ENCODE results near the gene TMEM239. TPM values are rescaled to one million over a fixed set of nuclear protein-coding genes. Genes with fewer than 3 reads are reported as not detected.

Gene TMEM239
- total RNA-seq: not detected in 2 replicates

GRCh38 chr20:2816030-2816582 is at the start of gene TMEM239:
Gene TMEM239 (plus strand): TSS chr20:2816364. CDS start chr20:2816555, 191 bp downstream.

DNA sequence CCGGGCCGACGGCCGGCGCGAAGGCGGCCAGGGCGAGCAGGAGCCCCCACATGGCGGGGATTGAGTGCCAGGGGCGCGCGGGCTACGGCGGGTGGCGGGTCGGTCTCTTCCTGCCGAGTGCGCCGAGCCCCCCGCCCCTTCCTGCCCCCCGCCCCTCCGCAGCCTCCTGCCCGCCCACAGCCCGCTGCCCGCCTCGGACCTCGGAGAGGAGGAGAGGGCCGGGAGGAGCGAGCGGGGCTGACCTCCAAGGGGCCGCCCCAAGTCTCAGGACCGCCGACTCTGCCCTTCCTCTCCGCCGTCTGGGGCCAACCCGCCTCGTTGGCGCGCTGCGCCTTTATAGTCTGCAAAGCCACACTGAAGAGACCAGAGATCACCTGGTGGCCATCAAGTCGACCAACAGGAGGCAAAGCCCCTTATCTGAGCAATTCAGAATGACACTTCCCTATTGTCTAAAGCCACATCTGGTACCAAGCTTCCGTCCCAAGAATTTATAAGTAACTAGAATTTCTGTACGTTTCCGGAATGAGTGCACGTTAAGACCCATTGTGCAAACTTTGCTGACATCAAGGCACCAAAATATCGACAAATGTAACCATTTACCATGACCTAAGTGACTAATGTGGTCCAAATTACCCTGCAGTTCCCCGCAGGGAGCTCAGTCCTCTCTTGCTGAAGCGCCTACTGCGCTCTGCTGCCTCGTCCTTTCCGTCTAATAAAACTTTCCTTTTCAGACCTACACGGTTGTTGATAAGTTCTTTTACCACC is 15.5 kb upstream of the TMEM239 start, which contains the start of gene CPXM1:
TSS of gene CPXM1 (minus strand) at position 107 of the 765 bp plus-strand sequence. CDS start at position 52, 55 bp downstream.

GRCh38 chr20:2814587-2815051 is 1.5 kb upstream of the TMEM239 start, which contains the start of gene C20orf141:
Gene C20orf141 (plus strand): TSS chr20:2814987. CDS start chr20:2815185, 198 bp downstream.

GRCh38 chr20:2840138-2840966 is 24.2 kb downstream of the TMEM239 start, which contains the start of the genes PCED1A and VPS16:
Gene PCED1A (minus strand): TSS chr20:2840655. CDS start chr20:2839912, 743 bp downstream.
Gene VPS16 (plus strand): TSS chr20:2840745. CDS start chr20:2840775, 30 bp downstream.

Other genes with a start within 250 kb of the TMEM239 start
- gene NOP56, start 163.7 kb upstream of the TMEM239 start, total RNA-seq: 71.1 and 87.4 TPM in 2 replicates
- 102 and 146 TPM in 2 replicates for gene IDH3B, start 152.1 kb upstream of the TMEM239 start, total RNA-seq
- gene EBF4, start 123.6 kb upstream of the TMEM239 start, total RNA-seq: 3.7 and 7.3 TPM in 2 replicates
- gene CPXM1, start 15.7 kb upstream of the TMEM239 start, total RNA-seq: 3.0 and 11.1 TPM in 2 replicates
- not detected in 2 replicates for gene C20orf141, start 1.4 kb upstream of the TMEM239 start, total RNA-seq
- 15.9 and 61.2 TPM in 2 replicates for gene PCED1A, start 24.3 kb downstream of the TMEM239 start, total RNA-seq
- 33.1 and 35.2 TPM in 2 replicates for gene VPS16, start 24.4 kb downstream of the TMEM239 start, total RNA-seq
- 32.7 and 36.3 TPM in 2 replicates for gene PTPRA, start 57.1 kb downstream of the TMEM239 start, total RNA-seq
- gene GNRH2, start 227.3 kb downstream of the TMEM239 start, total RNA-seq: not detected in 2 replicates
- gene MRPS26, start 229.7 kb downstream of the TMEM239 start, total RNA-seq: 57.5 and 59.6 TPM in 2 replicates